CD14-positive monocyte (primary cell): ENCODE data around the gene NLGN1. TPM values are rescaled to one million over a fixed set of nuclear protein-coding genes. Genes with fewer than 3 reads are reported as not detected.

Source experiments
- DNase-seq, 3 donors: peaks; one replicate each; pipeline ENCODE4 v3.0.0-alpha.2; 2011 to 2022
- H2AFZ ChIP-seq: 2 replicates; pipeline ENCODE4 v1.6.0; 2012; ENCODE audit warnings: mild to moderate bottlenecking, low read depth, low read length, inconsistent platforms; ENCODE audit not compliant: insufficient read depth, poor library complexity, severe bottlenecking
- H3K27ac ChIP-seq, 2 donors: 1 replicate in 1 of 2; 2 replicates in 1 of 2; pipeline ENCODE4 v1.5.1; 2012 to 2013; ENCODE audit warnings: low read length in 2 of 2, control low read depth in 1 of 2, inconsistent platforms in 1 of 2, low read depth in 1 of 2, mild to moderate bottlenecking in 1 of 2
- H3K27me3 ChIP-seq, 2 donors: one replicate each; pipeline versions ENCODE4 v1.6.0 to v1.6.1; 2011 to 2013; ENCODE audit warnings: low read length in 2 of 2; ENCODE audit not compliant: control insufficient read depth in 2 of 2, insufficient read depth in 2 of 2
- H3K36me3 ChIP-seq, 2 donors: replicated peaks in 1 of 2; 1 replicate in 1 of 2; 2 replicates in 1 of 2; pipeline versions ENCODE4 v1.5.1 to v1.6.1; 2012 to 2013; ENCODE audit warnings: low read length in 2 of 2, control low read depth in 1 of 2, inconsistent platforms in 1 of 2, mild to moderate bottlenecking in 1 of 2; ENCODE audit not compliant: insufficient read depth in 2 of 2, control insufficient read depth in 1 of 2
- H3K4me1 ChIP-seq, 2 donors: 1 replicate in 1 of 2; 2 replicates in 1 of 2; pipeline versions ENCODE4 v1.5.1 to v1.6.1; 2012 to 2013; ENCODE audit warnings: low read length in 2 of 2, control low read depth in 1 of 2, inconsistent platforms in 1 of 2, mild to moderate bottlenecking in 1 of 2, moderate library complexity in 1 of 2; ENCODE audit not compliant: insufficient read depth in 2 of 2, control insufficient read depth in 1 of 2
- H3K4me2 ChIP-seq: replicated peaks from 2 replicates; pipeline ENCODE3; 2012; ENCODE audit warnings: low read length, moderate library complexity, mild to moderate bottlenecking; ENCODE audit not compliant: poor library complexity, severe bottlenecking; ENCODE audit errors: extremely low read depth
- H3K4me3 ChIP-seq, 3 experiments: fragments of 200-600 bp in 1 of 3; sonication (generic) in 1 of 3; replicated peaks in 1 of 3; 1 replicate in 2 of 3; 2 replicates in 1 of 3; pipeline ENCODE4 v1.5.1; 2011 to 2013; ENCODE audit warnings: low read length in 3 of 3, mild to moderate bottlenecking in 3 of 3, control low read depth in 2 of 3, low read depth in 2 of 3, inconsistent platforms in 1 of 3, moderate library complexity in 1 of 3
- H3K79me2 ChIP-seq: 2 replicates; pipeline ENCODE4 v1.6.0; 2012; ENCODE audit warnings: mild to moderate bottlenecking, control low read depth, inconsistent platforms, low read length, moderate library complexity; ENCODE audit not compliant: insufficient read depth
- H3K9ac ChIP-seq: 2 replicates; pipeline ENCODE4 v1.6.0; 2017; ENCODE audit warnings: low read length, mild to moderate bottlenecking; ENCODE audit not compliant: insufficient read depth, poor library complexity, severe bottlenecking
- H3K9me3 ChIP-seq, 2 donors: replicated peaks in 1 of 2; 1 replicate in 1 of 2; 2 replicates in 1 of 2; pipeline versions ENCODE4 v1.5.1 to v1.6.1; 2012 to 2013; ENCODE audit warnings: low read length in 2 of 2, control low read depth in 1 of 2; ENCODE audit not compliant: control insufficient read depth in 1 of 2, insufficient read depth in 1 of 2
- H4K20me1 ChIP-seq: 2 replicates; pipeline ENCODE4 v1.6.0; 2012; ENCODE audit warnings: mild to moderate bottlenecking, low read length, control low read depth, moderate library complexity; ENCODE audit not compliant: insufficient read depth
- H3K27ac Mint-ChIP-seq, 7 donors: one replicate each; pipeline ENCODE4 v1.8.0; 2020; ENCODE audit warnings: mild to moderate bottlenecking in 7 of 7, mixed read lengths in 7 of 7, moderate library complexity in 6 of 7, inconsistent platforms in 2 of 7
- H3K27me3 Mint-ChIP-seq, 3 donors: one replicate each; pipeline ENCODE4 v1.8.0; 2021 to 2022; ENCODE audit warnings: low read depth in 3 of 3, mild to moderate bottlenecking in 3 of 3, mixed read lengths in 3 of 3, moderate library complexity in 3 of 3, inconsistent platforms in 1 of 3
- H3K36me3 Mint-ChIP-seq, 2 donors: one replicate each; pipeline ENCODE4 v1.8.0; 2020; ENCODE audit warnings: mixed read lengths in 2 of 2, inconsistent platforms in 1 of 2, mild to moderate bottlenecking in 1 of 2
- H3K4me1 Mint-ChIP-seq: one replicate; pipeline ENCODE4 v1.8.0; 2020; ENCODE audit warnings: mild to moderate bottlenecking, mixed read lengths
- H3K4me3 Mint-ChIP-seq, 2 donors: one replicate each; pipeline ENCODE4 v1.8.0; 2020; ENCODE audit warnings: mild to moderate bottlenecking in 2 of 2, mixed read lengths in 2 of 2, moderate library complexity in 1 of 2
- H3K9me3 Mint-ChIP-seq, 7 donors: one replicate each; pipeline ENCODE4 v1.8.0; 2020 to 2022; ENCODE audit warnings: mixed read lengths in 7 of 7, mild to moderate bottlenecking in 6 of 7, moderate library complexity in 6 of 7, inconsistent platforms in 2 of 7
- WGBS: methylation state at CpG from one replicate; pipeline ENCODE4 v1.1.5; 2013; ENCODE audit warnings: missing lambda C conversion rate; ENCODE audit not compliant: insufficient coverage; 5-methylcytosine and 5-hydroxymethylcytosine counted together
- intact Hi-C, 2 donors: fragments of 100-400 bp; cut with micrococcal nuclease; formaldehyde crosslinking; loops; one replicate each; pipeline versions ENCODE4 v1.15.0 to v1.15.1; 2023
- polyA plus RNA-seq, 3 donors: library from polyadenylated mRNA; depleted of rRNA in 1 of 3; unstranded in 2 of 3; stranded (reverse) in 1 of 3; fragments of 300-500 nt in 2 of 3; fragments of >200 nt in 1 of 3; fragmentation: Illumina TruSeq in 2 of 3; gene quantifications; 1 replicate in 2 of 3; 2 replicates in 1 of 3; pipeline ENCODE4 v1.2.3, GENCODE V29; 2012 to 2021
- TF ChIP-seq, protein P1 (sequence below): fragments of 200-600 bp; IDR thresholded peaks from one replicate; pipeline ENCODE4 v1.8.0; 2022; ENCODE audit warnings: antibody characterized with exemption, mild to moderate bottlenecking

Gene NLGN1
- polyA plus RNA-seq, 3 donors, result not detected

DNA sequence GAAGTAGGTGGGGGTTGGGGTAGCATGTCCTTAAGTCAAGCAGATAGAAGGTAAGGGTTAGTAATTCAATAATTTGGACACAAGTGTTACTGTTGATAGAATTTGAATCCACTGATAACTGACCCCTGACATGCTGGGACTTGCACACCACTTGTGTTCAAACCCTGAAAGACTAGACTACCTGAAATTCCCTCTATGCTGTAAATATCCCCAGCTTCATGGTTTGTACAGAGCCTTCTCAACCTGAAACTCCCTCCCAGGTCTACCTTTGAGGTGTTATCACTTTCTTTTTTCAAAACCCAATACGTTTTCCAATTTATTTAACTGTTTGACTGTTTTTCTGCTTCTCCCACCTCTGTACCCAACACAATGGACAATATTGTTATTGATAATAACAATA, 459.6 kb downstream of the NLGN1 start:
- Histone ChIP-seq H3K9me3 (no peaks in the 10 kb centered on the region), H3K4me3 (no peak overlapping the region), H3K27me3 (no peaks in the 10 kb centered on the region), H3K9ac (no peak overlapping the region), H3K79me2 (no peaks in the 10 kb centered on the region), H3K27ac (no peak overlapping the region), H3K4me1 (no peaks in the 10 kb centered on the region), H3K4me2 (no peak overlapping the region), H4K20me1 (no peaks in the 10 kb centered on the region), H2AFZ (no peak overlapping the region), H3K36me3 (no peaks in the 10 kb centered on the region)
- intact Hi-C loops, result no loop called here
- no CpG with 5 or more reads among the region's 1 CpG for WGBS
- H3K9me3 Mint-ChIP-seq, result peaks cover 0 to 5% (median 0%) of the 10 kb centered on the region in 7 donors
- no peaks in the 10 kb centered on the region for H3K36me3 Mint-ChIP-seq
- H3K4me3 Mint-ChIP-seq, result no peak overlapping the region
- DNase-seq, result no peak
- no peaks in the 10 kb centered on the region for H3K4me1 Mint-ChIP-seq
- TF ChIP-seq, protein P1, sequence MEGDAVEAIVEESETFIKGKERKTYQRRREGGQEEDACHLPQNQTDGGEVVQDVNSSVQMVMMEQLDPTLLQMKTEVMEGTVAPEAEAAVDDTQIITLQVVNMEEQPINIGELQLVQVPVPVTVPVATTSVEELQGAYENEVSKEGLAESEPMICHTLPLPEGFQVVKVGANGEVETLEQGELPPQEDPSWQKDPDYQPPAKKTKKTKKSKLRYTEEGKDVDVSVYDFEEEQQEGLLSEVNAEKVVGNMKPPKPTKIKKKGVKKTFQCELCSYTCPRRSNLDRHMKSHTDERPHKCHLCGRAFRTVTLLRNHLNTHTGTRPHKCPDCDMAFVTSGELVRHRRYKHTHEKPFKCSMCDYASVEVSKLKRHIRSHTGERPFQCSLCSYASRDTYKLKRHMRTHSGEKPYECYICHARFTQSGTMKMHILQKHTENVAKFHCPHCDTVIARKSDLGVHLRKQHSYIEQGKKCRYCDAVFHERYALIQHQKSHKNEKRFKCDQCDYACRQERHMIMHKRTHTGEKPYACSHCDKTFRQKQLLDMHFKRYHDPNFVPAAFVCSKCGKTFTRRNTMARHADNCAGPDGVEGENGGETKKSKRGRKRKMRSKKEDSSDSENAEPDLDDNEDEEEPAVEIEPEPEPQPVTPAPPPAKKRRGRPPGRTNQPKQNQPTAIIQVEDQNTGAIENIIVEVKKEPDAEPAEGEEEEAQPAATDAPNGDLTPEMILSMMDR, result no peak
- H3K27me3 Mint-ChIP-seq, result no peaks in the 10 kb centered on the region
- H3K27ac Mint-ChIP-seq, result no peak overlapping the region

DNA sequence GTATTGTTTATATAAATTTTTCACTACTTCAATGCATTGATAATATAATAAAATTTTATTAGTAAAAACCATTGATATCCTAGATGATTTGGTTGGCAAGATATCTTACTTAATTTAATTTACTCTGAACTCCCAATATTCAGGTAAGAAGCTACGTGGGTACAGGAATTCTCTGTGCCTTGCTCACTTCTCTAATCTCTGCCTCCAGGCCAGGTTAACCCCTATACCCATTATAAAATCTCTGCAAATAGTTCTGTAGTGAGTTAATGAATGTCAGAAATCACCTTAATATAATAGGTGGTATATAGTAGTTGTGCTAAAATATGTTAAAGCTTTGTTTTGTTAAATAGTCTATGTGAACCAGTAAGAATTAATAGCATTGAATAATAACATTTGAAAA, 465.2 kb downstream of the NLGN1 start:
- intact Hi-C loops, result no loop called here
- Histone ChIP-seq H3K79me2 (no peaks in the 10 kb centered on the region), H3K4me1 (no peaks in the 10 kb centered on the region), H3K9ac (no peak overlapping the region), H3K36me3 (no peaks in the 10 kb centered on the region), H2AFZ (no peak overlapping the region), H3K4me3 (no peak overlapping the region), H3K27me3 (no peaks in the 10 kb centered on the region), H3K4me2 (no peak overlapping the region), H3K9me3 (no peaks in the 10 kb centered on the region), H4K20me1 (no peaks in the 10 kb centered on the region), H3K27ac (no peak overlapping the region)
- no peaks in the 10 kb centered on the region for H3K27me3 Mint-ChIP-seq
- H3K4me3 Mint-ChIP-seq, result no peak overlapping the region
- DNase-seq, result no peak
- no peaks in the 10 kb centered on the region for H3K4me1 Mint-ChIP-seq
- WGBS, result no CpG with 5 or more reads among the region's 1 CpG
- peaks cover 0 to 5% (median 0%) of the 10 kb centered on the region in 7 donors for H3K9me3 Mint-ChIP-seq
- TF ChIP-seq, protein P1, result no peak
- no peaks in the 10 kb centered on the region for H3K36me3 Mint-ChIP-seq
- no peak overlapping the region for H3K27ac Mint-ChIP-seq
